Epidermal melanocyte (primary cell): ENCODE measurements around the gene GTSF1L.

Experiments
- DNase-seq: peaks from one replicate; pipeline ENCODE4 v3.0.0; 2011; ENCODE audit warnings: low spot score; ENCODE audit not compliant: insufficient read length

GTSF1L gene

DNA sequence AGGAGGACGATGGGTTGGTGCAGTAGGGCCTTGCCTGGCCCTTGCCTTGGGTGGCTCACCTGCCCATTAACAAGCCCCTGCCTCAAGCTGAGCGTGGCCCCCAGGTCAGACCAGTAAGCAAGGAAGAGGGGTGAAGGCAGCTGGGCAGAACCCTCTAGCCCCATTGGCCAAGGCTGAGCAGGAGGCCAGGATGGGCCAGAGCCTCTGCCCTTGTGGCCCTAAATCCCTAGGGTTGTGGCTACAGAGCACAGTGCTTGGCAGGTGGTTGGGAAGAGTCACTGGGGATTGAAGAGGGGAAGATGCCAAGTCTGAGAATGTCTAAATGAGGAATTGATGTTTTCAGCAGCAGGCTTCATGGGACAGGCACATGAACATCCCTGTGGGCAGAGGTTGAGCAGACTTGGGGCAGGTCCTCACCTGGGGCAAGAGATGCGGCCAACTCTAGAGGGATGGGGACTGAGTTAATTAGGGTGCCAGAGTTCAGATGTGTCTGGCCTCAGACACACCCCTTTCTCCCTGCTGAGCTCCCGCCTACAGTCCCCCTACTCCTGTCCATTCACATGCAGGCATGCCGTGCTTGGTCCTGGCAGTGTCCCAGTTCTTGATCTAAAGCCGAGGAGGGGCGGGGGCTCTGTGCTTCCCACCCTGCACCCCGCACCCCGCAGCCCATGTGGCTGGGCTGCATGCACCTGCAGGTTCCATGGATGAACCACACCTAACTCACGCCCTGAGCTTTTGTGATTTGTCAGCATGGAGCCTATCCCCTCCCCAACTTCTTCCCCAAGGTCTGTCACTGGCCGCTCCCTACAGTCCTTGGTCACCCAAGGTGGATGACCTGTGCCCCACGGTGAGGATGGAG is 9.8 kb downstream of the GTSF1L start:
- DNase-seq, result no peak

DNA sequence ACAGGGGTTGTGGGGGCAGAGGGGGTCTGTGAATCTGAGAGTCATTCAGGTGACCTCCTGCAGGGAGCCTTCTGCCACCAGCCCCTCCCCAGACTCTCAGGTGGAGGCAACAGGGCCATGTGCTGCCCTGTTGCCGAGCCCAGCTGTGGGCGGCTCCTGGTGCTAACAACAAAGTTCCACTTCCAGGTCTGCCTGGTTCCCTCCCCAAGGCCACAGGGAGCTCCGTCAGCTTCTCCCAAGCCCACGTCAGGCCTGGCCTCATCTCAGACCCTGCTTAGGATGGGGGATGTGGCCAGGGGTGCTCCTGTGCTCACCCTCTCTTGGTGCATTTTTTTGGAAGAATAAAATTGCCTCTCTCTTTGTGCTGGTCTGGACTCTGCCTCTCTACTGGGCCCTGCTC is 10.7 kb downstream of the GTSF1L start:
- no peak for DNase-seq

DNA sequence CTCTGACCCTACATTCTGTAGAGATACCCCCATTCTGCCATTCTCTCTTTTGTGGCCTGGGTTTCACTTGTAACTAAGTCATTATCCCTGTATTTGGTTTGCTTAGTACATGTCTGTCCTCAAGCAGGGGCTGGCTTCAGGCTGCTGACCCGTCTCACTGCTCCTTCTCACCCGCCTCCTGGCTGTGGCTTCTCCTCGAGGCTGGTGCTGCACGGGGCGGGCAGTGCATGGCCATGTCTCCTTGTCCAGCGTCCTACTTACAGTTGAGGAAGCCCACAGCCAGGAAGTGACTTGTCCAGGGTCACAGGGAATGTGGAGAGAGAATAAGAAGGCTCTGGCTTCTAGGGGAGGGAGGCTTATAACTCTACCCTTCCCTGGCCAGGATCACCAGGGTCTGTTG is 11.3 kb downstream of the GTSF1L start:
- no peak for DNase-seq

DNA sequence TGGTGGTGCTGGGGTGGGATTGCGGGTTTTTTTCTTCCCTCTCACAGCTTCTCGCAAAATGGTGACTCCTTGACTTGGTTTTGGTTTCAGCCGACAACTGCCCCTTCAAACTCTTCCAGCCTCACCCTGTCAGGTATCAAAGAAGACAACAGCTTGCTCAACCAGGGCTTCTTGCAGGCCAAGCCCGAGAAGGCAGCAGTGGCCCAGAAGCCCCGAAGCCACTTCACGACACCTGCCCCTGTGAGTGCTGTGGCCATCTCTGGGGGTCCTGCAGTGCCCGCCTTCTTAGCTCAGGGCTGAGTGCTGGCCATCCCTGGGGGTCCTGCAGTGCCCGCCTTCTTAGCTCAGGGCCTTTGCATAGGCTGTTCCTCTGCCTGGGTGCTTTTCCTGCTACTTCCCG is 11.8 kb downstream of the GTSF1L start:
- DNase-seq, result no peak

- DNase-seq, result no peak
Measured at GRCh38 chr20:43711098-43711654, 15.6 kb downstream of the GTSF1L start.

DNA sequence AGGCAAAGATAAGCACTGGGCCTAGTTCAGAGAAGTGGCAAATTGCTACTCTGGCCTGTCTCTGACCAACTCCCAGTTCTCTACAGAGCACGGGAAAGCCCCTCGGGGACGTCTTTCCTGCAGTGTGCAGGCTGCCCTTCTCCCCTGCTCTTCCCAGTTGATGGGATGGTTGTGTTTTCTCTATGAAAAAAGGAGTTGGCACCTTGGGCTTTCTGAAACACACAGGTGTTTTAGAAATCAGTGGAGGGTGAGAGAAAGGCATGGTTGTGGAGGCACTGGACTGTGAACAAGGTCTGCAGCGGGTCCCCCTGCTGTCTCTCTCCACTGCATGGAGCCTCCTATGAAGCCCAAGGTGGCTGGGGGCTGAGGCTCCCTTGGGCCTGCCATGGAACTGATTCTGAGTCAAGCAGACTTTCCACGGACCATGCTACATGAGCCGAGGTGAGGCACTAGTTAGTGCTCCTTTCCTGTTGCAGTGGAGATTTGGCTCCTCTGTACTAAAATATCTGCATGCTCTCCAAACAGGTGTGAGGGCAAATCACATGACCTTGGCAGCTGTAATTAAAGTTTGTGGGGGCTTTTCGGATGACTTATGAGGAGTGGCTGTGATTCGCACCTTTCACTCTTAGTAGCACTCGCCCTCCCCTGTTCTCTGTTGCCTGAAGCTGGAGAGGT is 16.3 kb downstream of the GTSF1L start:
- no peak for DNase-seq

DNA sequence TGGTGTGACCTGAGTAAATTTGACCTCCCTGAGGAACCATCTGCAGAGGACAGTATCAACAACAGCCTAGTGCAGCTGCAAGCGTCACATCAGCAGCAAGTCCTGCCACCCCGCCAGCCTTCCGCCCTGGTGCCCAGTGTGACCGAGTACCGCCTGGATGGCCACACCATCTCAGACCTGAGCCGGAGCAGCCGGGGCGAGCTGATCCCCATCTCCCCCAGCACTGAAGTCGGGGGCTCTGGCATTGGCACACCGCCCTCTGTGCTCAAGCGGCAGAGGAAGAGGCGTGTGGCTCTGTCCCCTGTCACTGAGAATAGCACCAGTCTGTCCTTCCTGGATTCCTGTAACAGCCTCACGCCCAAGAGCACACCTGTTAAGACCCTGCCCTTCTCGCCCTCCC is 24.3 kb downstream of the GTSF1L start:
- no peak for DNase-seq

DNA sequence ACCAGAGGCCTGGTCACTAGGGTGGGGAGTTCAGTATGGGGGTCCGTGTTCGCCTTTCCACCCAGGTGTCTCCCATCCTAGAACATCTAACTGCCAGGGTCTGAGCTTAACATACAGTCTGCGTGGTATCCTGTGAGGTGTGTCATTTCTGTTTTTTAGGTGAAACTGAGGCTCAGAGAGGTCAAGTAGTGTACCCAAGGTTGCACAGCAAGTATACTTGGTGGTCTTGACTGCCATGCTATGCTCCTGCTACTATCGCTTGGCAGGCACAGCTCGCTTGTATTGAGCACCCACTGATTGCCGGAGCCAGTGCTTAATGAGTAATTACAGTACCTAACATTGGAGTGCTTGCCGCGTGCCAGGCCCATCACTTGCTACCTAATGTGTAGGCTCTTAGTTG is 26.2 kb downstream of the GTSF1L start:
- DNase-seq, result no peak

GRCh38 chr20:43699941-43700565 is 26.7 kb downstream of the GTSF1L start:
- DNase-seq, result no peak

DNA sequence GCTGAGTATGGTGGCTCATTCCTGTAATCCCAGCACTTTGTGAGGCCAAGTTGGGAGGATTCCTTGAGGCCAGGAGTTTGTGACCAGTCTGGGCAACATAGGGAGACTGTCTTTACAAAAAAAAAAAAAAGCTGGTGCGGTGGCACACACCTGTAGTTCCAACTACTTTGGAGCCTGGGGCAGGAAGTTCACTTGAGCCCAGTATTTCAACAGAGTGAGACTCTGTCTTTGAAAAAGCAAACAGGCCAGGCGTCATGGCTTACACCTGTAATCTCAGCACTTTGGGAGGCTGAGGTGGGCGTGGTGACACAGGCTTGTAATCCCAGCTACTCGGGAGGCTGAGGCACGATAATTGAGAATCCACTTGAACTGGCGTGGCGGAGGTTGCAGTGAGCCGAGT is 31.2 kb downstream of the GTSF1L start:
- no peak for DNase-seq

DNA sequence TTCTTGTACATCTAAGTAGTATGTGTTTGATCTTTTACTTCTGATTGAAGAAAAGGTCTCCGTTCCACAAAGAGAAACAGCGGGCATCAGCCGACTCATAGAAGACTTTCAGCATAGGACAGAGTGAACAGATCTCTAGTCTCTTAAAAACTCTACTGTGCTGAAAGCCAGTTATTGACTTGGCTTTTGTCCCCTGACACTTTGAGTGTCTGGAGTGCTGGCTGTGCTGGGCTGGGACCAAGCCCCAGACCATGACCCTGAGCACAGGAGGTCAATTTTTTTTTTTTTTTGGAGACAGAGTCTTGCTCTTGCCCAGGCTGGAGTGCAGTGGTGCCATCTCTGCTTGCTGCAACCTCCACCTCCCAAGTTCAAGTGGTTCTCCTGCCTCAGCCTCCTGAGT is 32.0 kb downstream of the GTSF1L start:
- no peak for DNase-seq

- no peak for DNase-seq
Measured at GRCh38 chr20:43691928-43692524, 34.8 kb downstream of the GTSF1L start.

GRCh38 chr20:43690943-43691598 is 35.7 kb downstream of the GTSF1L start:
- DNase-seq, result no peak

DNA sequence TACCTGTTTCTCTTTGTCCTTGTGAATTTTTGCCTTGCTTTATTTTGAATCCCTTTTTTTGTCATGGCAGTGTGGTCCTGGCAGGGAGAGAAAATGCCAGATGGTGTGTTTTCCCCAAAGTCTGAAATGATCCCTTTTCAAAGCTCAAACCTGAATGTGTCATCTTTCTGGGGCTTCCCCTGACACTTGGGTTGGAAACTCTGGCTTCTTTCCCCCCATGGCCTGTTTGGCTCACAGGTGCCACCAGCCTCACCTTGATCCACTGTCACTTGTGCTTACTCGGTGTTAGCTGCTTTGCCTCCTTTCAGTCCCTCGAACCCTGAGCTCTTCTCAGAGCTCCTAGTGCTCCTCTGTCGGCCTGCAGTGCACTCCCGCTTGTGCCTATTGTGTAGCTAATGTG is 37.6 kb downstream of the GTSF1L start:
- no peak for DNase-seq

DNA sequence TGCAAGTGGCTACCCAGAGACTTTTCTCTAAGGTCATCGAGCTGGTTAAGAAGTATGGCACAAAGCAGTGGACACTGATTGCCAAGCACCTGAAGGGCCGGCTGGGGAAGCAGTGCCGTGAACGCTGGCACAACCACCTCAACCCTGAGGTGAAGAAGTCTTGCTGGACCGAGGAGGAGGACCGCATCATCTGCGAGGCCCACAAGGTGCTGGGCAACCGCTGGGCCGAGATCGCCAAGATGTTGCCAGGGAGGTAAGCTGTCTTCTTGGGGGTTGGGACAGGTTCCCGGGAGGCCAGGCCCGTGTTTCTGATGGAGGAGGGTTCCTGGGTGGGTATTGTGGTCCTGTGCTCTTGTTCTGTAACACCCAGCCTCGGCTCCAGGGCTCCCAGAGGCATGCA is 40.0 kb downstream of the GTSF1L start:
- DNase-seq, result no peak

- DNase-seq, result no peak
Measured at GRCh38 chr20:43682446-43682845, 44.4 kb downstream of the GTSF1L start.

DNA sequence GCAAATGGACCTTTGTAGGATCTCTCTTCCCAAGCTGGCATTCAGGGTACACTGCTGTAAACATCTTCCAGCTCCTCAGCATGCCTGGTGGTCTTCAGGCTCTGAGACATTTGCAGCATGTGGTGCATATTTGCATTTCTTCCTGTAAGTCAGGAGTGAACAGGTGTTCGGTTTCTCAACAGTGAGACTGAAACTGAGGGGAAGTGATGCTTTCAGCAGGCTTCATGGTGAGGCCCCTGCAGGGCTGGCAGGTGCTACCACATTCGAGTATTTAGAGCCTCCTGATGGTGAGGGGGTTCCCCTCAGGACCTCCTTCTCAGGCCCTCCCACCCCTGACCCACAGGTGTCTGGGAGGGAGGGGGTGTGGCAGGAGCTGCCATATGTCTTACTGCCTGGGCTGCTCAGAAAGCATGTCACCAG is 44.8 kb downstream of the GTSF1L start:
- no peak for DNase-seq

GRCh38 chr20:43681468-43681942 is 45.3 kb downstream of the GTSF1L start:
- DNase-seq, result no peak

GRCh38 chr20:43680981-43681380 is 45.8 kb downstream of the GTSF1L start:
- DNase-seq, result no peak

DNA sequence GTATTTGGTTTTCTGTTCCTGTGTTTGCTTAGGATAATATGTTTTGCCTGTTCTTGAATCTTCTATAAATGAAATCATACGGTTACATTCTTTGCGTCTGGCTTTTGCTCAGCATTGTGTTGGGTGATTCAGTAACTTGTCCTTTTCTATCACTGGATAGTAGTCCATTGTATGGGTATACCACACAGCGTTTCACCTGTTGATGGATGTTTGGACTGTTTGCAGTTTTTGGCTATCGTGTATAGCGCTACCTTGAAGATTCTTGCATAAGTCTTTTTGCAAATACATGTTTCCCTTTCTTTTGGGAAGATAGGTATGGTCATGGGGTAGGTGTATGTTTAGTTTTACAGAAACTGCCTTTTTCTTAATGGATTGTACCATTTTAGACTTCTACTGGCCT is 50.4 kb downstream of the GTSF1L start:
- DNase-seq, result no peak
